HG03457 (cell line): ENCODE measurements around the gene ARSI.

Experiments
- ATAC-seq: cut with Tn5 transposase; IDR thresholded peaks from one replicate; pipeline ENCODE4 v1.9.1; 2021; ENCODE audit warnings: moderate number of reproducible peaks; ENCODE audit not compliant: unreplicated experiment

Gene ARSI

GRCh38 chr5:150309101-150309885 lies 6.6 kb upstream of the ARSI start:
- no peak for ATAC-seq

DNA sequence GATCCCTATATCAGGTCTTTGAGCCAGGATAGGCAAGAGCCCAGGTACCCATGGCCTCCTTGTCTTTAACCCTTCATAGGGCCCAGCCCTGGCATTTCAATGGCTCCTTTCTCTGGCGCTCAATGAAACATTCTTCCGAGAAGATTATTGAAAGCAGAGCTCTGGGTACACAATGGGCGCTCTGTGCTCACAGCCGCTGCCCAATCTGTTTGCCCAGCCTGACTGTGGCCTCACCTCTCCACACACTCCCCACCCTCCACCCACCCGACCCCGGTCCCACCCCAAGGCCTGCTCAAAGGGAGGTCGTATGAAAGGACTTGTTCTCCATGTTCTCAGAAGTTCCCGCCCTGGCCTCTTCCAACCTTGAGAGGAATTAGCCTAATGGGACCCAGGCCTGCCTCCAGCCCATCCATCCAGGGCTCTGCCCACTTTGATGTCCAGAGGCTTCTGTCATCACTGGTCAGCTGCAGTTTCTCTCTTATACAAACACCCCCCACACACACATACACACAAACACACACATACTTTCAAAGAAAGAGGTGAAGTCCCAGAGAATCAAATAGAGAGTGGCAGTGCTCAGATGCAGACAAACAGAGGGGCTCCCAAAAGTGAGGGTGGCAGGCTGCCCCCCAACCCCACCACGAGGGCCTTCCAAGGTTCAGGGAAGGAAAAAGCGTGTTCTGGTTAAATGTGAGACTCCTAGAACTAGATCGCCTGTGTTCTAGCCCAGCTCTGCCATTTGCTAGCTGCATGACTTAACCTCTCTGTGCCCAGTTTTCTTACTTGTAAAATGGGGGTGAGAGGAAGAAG lies 5.1 kb upstream of the ARSI start:
- ATAC-seq = no peak

DNA sequence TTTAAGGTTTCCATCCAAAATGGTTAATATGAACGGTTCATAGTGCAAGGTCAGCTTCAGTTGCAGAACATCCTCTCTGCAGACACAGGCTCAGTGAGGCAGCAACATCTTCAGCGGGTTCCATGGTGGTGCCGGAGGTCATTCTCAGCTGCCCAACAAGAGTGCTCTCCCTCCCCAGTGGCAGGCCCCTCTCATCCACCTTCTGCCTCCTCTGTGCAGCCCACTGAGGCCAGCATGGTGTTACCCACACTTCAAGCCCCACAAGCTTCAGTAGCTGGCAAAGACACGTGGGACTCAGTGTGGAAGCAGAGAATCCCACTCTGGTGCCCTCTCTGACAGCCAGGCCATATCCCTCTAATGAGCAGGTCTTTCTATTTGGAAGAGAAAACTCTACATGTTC lies 4.1 kb upstream of the ARSI start:
- ATAC-seq = no peak

GRCh38 chr5:150305557-150305956 lies 2.9 kb upstream of the ARSI start:
- no peak for ATAC-seq

GRCh38 chr5:150305095-150305494 lies 2.4 kb upstream of the ARSI start:
- no peak for ATAC-seq

DNA sequence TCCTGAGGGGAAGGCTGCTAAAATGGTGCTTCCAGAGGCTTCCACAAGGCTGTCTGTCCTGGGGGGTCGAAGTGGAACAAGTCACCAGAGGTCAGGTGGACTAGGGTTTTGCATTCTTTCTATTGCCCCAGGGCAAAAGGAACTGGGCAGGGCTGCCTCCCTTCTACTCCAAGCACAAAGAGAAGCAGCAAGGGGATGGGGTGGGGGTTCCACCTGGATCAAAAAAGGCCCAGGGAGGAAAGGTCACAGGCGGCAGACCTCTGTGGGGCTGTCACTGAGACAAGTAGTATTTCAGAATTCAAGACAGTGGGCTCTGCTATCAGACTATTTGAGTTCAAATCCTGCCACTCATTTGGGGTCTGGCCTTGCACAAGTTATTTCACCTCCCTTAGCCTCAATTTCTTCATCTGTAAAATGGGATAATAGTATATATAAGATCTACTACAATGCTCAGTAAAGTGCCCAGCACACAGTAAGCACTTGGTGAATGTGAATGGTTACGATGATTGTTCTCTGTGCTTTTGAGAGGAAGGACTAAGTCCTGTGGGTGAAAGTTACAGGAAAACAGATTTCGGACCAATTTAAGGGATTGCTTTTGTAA lies 1.9 kb upstream of the ARSI start:
- no peak for ATAC-seq

- ATAC-seq = no peak
Observed at GRCh38 chr5:150303660-150304386, 1.1 kb upstream of the ARSI start.

DNA sequence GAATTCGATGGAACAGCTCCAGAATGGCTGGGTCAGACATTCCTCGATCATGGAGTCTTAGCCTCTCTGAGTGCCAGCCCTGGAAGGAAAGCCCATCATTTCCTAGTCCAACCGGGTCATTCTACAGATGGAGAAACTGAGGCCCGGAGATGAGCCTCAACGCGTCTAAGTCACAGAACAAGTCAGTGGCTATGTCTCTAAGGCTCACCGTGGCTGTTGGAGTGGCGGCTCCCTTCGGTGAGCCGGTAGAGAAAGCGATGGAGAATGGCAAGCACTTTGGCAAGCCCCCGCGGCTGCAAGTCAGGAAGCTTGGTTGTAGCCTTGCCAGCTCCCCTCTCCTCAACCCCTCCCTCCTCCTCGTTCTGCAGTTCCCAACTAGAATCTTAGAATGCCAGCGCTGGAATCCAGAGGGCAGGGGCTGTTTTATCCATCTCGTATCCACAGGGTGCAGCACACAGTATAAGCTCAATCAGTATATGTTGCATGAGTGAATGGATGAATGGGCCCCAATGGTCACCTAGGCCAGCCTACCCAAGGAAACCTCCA lies 438 bp upstream of the ARSI start:
- ATAC-seq = no peak

DNA sequence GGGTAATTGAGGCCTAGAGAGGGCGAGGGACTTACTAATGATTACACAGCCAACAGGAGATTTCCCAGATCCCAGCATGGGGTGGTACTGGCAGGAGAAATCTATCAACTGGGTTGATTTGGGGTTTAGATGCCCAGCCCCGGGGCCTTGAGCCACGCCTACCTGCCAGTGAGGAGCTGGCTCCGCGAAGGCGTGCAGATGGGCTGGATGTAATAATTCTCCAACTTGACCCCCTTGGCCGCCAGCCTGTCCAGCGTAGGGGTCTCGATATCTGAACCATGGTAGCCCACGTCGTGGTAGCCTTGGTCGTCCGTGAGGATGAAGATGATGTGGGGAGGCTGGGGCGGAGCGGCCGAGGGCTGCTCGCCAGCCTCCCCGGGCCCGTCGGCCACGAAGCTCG lies 804 bp downstream of the ARSI start:
- ATAC-seq = no peak

GRCh38 chr5:150301170-150301505 lies 1.6 kb downstream of the ARSI start:
- ATAC-seq = no peak

- no peak for ATAC-seq
Observed at GRCh38 chr5:150300496-150301169, 2.1 kb downstream of the ARSI start.

DNA sequence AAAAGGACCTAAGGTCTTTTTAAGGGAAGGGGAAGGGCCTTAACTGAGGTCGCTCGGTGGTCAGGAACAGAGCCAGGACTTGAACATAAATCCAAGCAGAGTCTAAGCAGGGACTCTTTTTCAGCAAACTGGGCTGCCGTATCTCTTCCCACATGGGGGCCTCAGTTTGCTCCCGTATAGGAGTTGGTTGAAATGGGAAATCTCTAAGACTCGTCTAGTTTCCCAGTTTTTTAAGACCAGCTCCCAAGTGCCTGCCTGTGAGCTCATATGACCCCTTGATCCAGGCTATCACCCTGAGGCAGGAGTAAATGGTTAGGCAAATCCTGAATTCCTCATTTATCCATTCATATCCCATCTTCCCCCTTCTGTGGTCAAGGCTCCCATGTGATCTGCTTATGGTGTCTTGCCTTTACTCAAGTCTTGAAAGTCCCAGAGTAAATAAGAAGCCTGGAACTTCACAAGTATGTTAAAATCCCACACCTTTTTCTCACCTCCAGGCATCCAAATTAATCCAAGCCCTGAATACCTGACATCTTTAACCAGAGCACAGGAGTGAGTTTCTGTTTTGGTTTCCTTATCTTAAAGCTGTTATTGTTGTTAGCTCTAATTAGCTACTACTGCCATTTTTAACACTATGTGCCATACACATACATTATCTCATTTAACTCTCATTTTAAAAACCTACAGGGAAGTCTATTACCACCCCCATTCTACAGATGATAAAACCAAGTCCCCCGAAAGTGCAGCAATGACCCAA lies 3.0 kb downstream of the ARSI start:
- no peak for ATAC-seq

- no peak for ATAC-seq
Observed at GRCh38 chr5:150298701-150299451, 3.8 kb downstream of the ARSI start.

GRCh38 chr5:150297934-150298595 lies 4.6 kb downstream of the ARSI start:
- no peak for ATAC-seq

DNA sequence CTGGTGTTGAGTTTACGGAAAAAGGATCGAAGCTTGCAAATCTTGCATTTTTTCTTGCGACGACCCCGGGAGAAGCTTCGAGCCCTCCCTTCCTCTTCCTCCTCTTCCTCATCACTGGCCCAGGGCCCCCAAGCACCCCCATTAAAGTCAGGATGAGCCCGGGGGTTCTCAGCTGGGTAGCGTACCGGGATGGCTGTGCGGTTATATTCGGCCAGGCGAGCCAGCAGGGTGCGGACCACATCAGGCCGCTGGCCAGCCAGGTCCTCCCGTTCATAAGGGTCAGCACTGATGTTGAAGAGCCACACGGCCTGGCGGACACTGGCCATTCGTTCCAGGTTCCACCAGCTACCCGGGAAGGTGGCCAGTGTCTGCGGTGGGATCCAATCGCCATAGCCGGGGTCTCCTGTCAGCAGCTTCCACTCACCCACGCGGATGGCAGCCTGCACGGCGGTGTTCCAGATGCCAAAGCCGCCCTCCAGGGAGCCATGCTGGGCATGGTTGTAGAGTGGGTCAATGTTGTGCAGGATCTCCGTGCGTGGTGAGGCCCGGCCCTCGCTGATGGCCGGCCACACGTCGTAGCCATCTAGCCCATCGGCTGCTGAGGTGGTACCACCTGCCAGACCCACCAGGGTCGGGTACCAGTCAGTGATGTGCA lies 5.3 kb downstream of the ARSI start:
- no peak for ATAC-seq

GRCh38 chr5:150296496-150296895 lies 6.2 kb downstream of the ARSI start:
- ATAC-seq = no peak

DNA sequence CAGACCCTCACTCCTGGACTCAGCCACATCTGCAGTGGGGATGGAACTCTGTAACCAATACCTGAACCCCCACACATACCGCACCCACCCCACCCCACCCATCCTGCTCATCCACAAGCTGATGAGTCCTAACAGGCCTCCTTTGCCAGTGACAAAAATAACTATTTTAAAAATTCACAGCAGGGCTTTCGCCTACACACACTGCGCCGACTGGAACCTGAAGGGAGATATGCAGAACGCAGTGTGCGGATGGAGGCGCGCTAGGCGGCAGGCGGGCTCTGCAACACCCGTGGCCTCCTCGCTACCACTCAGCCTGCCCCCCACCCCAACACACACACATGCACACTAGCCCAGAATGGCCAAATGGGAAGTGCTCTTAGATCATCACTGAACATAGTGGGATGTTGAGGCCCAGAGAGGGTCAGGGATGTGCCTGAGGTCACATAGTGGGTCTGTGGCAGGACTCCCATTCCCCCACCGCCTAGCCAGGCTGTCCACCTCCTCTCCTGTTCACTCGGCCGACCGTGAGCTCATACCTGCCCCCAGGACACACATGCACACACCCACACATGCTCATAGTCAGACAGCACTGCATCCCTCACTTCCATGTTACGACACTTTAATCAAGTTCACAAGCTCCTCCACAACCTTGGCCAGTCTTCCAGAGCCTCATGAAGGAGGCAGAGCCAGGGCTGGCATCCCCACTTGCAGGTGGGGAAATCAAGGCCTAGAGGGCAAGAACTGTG lies 6.8 kb downstream of the ARSI start:
- ATAC-seq = no peak
